ENCODE measurements around the gene CHRM2. TPM values are rescaled to one million over a fixed set of nuclear protein-coding genes. Genes with fewer than 3 reads are reported as not detected.

Gene CHRM2
- total RNA-seq, 1 experiment from 2014 or later = not detected

DNA sequence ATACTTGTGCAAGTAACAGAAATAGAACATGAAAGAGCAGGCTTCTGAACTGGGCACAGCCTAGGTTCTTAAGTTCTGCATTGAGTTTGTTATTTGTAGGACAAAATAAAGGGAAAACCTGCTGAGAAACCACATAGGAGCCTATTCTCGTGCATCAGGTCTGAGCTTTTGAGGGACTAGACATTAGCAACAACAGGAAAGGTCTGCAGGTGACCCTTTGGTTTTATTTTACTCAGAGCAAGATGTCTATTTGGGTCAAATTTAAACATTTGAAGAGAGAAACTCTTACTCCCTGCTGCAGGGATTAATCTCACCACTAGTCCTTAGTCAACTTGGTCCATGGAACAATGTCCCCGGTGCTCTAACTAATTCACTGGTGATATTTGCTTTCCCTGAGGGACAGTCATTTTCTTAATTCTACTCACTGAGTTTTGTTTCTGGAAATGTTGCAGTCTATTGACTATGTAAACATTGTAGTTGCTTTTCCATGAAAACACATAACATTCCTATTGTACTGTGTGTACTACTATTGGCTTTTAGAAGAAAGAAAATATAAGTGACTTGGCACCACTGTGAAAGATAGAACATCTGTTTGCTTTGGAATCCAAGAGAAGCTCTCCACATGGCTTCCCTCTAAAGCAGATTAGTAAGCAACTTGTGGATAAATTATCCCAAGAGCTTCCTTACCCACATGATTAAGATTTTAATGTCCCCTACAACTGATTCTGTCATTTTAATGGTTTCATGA lies 108.2 kb downstream of the CHRM2 start:
- H3K9me3 Mint-ChIP-seq = peaks cover 3 to 5% of the 10 kb centered on the region in 2 experiments
- H3K36me3 Mint-ChIP-seq (ENCODE audit: insufficient read depth in 1 of 3, low read depth in 3 of 3) = peaks cover 0 to 4% (median 0%) of the 10 kb centered on the region in 3 experiments; a peak in 2 of 7 replicates
- H3K14ac ChIP-seq (ENCODE audit: insufficient read depth, low read length) = no peak overlapping the region
- no peak overlapping the region for H3T11ph ChIP-seq (ENCODE audit: low read length)
- H3K79me2 ChIP-seq (ENCODE audit: insufficient read depth, low read length) = no peaks in the 10 kb centered on the region
- no peak overlapping the region for H2BK15ac ChIP-seq (ENCODE audit: low read depth, low read length)
- no peak overlapping the region for H2BK12ac ChIP-seq (ENCODE audit: insufficient read length, low read depth, low read length)
- no peak overlapping the region for H2AFZ ChIP-seq (ENCODE audit: low read length)
- no peak overlapping the region for H3K4ac ChIP-seq (ENCODE audit: low read depth, low read length)
- H2BK5ac ChIP-seq (ENCODE audit: insufficient read length, low read length) = no peak overlapping the region
- no peaks in the 10 kb centered on the region for H3K23me2 ChIP-seq (ENCODE audit: insufficient read length, low read depth, low read length, poor library complexity, severe bottlenecking)
- H3K27me3 ChIP-seq (ENCODE audit: insufficient read depth, low read length) = no peaks in the 10 kb centered on the region; the same call in 1 of the 2 replicates
- no peak overlapping the region for H3K27ac Mint-ChIP-seq
- H4K5ac ChIP-seq (ENCODE audit: insufficient read length, low read depth, low read length) = no peak overlapping the region
- no peak overlapping the region for H2BK20ac ChIP-seq (ENCODE audit: low read depth, low read length, poor library complexity, severe bottlenecking)
- TF ChIP-seq, protein P1, sequence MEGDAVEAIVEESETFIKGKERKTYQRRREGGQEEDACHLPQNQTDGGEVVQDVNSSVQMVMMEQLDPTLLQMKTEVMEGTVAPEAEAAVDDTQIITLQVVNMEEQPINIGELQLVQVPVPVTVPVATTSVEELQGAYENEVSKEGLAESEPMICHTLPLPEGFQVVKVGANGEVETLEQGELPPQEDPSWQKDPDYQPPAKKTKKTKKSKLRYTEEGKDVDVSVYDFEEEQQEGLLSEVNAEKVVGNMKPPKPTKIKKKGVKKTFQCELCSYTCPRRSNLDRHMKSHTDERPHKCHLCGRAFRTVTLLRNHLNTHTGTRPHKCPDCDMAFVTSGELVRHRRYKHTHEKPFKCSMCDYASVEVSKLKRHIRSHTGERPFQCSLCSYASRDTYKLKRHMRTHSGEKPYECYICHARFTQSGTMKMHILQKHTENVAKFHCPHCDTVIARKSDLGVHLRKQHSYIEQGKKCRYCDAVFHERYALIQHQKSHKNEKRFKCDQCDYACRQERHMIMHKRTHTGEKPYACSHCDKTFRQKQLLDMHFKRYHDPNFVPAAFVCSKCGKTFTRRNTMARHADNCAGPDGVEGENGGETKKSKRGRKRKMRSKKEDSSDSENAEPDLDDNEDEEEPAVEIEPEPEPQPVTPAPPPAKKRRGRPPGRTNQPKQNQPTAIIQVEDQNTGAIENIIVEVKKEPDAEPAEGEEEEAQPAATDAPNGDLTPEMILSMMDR (conservative IDR thresholded peaks at IDR 0.05) = no peak; the same call in 2 of the 3 replicates
- no peak overlapping the region for H4K8ac ChIP-seq (replicated peaks; ENCODE audit: insufficient read length, low read depth, low read length)
- no peak for DNase-seq
- no peak overlapping the region for H3K18ac ChIP-seq (ENCODE audit: insufficient read length, low read depth, low read length)
- H3K56ac ChIP-seq (ENCODE audit: insufficient read length, low read depth, low read length) = no peak overlapping the region
- H3K9ac ChIP-seq (ENCODE audit: extremely low read depth, insufficient read length, low read length) = no peak overlapping the region
- H2AK5ac ChIP-seq (ENCODE audit: insufficient read length, low read length) = no peak overlapping the region
- peaks cover 2 to 6% of the 10 kb centered on the region in 2 experiments; a peak in 3 of 4 replicates for H3K4me1 Mint-ChIP-seq
- peaks cover 38% of the 10 kb centered on the region for H3K27me3 Mint-ChIP-seq (ENCODE audit: low read depth)
- H3K79me1 ChIP-seq (ENCODE audit: insufficient read depth, low read depth, low read length, poor library complexity, severe bottlenecking) = no peaks in the 10 kb centered on the region
- no peaks in the 10 kb centered on the region for H3K9me3 ChIP-seq (ENCODE audit: control insufficient read depth, low read depth, low read length)
- H3K4me3 Mint-ChIP-seq = no peak overlapping the region
- H3K23ac ChIP-seq (ENCODE audit: insufficient read length, low read depth, low read length) = no peak overlapping the region
- H2BK120ac ChIP-seq (ENCODE audit: low read depth, low read length, poor library complexity, severe bottlenecking) = no peak overlapping the region
- no peaks in the 10 kb centered on the region for H4K20me1 ChIP-seq (ENCODE audit: control insufficient read depth, insufficient read depth, insufficient read length)
- no peak overlapping the region for H3K27ac ChIP-seq (ENCODE audit: insufficient read length, low read depth, low read length)
- no CpG with 5 or more reads among the region's 2 CpGs for WGBS (ENCODE audit: extremely low coverage, insufficient read length, low lambda C conversion rate)
- no peak overlapping the region for H4K91ac ChIP-seq (ENCODE audit: insufficient read length, low read depth, low read length)
- no peak overlapping the region for H3K4me2 ChIP-seq (ENCODE audit: insufficient read depth, insufficient read length, low read length)
- no peaks in the 10 kb centered on the region for H3K4me1 ChIP-seq (ENCODE audit: insufficient read depth, low read length)
